CD14-positive monocyte (primary cell): ENCODE results near the gene LYRM1. TPM values are rescaled to one million over a fixed set of nuclear protein-coding genes. Genes with fewer than 3 reads are reported as not detected.
"Not testable (repeated sequence)": the region's sequence is repeated elsewhere in the genome, so short reads cannot be mapped to it uniquely, and the experiment has no call there.

ENCODE experiments used
- DNase-seq, 3 donors: peaks; one replicate each; pipeline ENCODE4 v3.0.0-alpha.2; 2011 to 2022
- H2AFZ ChIP-seq: 2 replicates; pipeline ENCODE4 v1.6.0; 2012; ENCODE audit warnings: mild to moderate bottlenecking, low read depth, low read length, inconsistent platforms; ENCODE audit not compliant: insufficient read depth, poor library complexity, severe bottlenecking
- H3K27ac ChIP-seq, 2 donors: 1 replicate in 1 of 2; 2 replicates in 1 of 2; pipeline ENCODE4 v1.5.1; 2012 to 2013; ENCODE audit warnings: low read length in 2 of 2, control low read depth in 1 of 2, inconsistent platforms in 1 of 2, low read depth in 1 of 2, mild to moderate bottlenecking in 1 of 2
- H3K27me3 ChIP-seq, 2 donors: one replicate each; pipeline versions ENCODE4 v1.6.0 to v1.6.1; 2011 to 2013; ENCODE audit warnings: low read length in 2 of 2; ENCODE audit not compliant: control insufficient read depth in 2 of 2, insufficient read depth in 2 of 2
- H3K36me3 ChIP-seq, 2 donors: replicated peaks in 1 of 2; 1 replicate in 1 of 2; 2 replicates in 1 of 2; pipeline versions ENCODE4 v1.5.1 to v1.6.1; 2012 to 2013; ENCODE audit warnings: low read length in 2 of 2, control low read depth in 1 of 2, inconsistent platforms in 1 of 2, mild to moderate bottlenecking in 1 of 2; ENCODE audit not compliant: insufficient read depth in 2 of 2, control insufficient read depth in 1 of 2
- H3K4me1 ChIP-seq, 2 donors: 1 replicate in 1 of 2; 2 replicates in 1 of 2; pipeline versions ENCODE4 v1.5.1 to v1.6.1; 2012 to 2013; ENCODE audit warnings: low read length in 2 of 2, control low read depth in 1 of 2, inconsistent platforms in 1 of 2, mild to moderate bottlenecking in 1 of 2, moderate library complexity in 1 of 2; ENCODE audit not compliant: insufficient read depth in 2 of 2, control insufficient read depth in 1 of 2
- H3K4me2 ChIP-seq: replicated peaks from 2 replicates; pipeline ENCODE3; 2012; ENCODE audit warnings: low read length, moderate library complexity, mild to moderate bottlenecking; ENCODE audit not compliant: poor library complexity, severe bottlenecking; ENCODE audit errors: extremely low read depth
- H3K4me3 ChIP-seq, 3 experiments: fragments of 200-600 bp in 1 of 3; sonication (generic) in 1 of 3; replicated peaks in 1 of 3; 1 replicate in 2 of 3; 2 replicates in 1 of 3; pipeline ENCODE4 v1.5.1; 2011 to 2013; ENCODE audit warnings: low read length in 3 of 3, mild to moderate bottlenecking in 3 of 3, control low read depth in 2 of 3, low read depth in 2 of 3, inconsistent platforms in 1 of 3, moderate library complexity in 1 of 3
- H3K79me2 ChIP-seq: 2 replicates; pipeline ENCODE4 v1.6.0; 2012; ENCODE audit warnings: mild to moderate bottlenecking, control low read depth, inconsistent platforms, low read length, moderate library complexity; ENCODE audit not compliant: insufficient read depth
- H3K9ac ChIP-seq: 2 replicates; pipeline ENCODE4 v1.6.0; 2017; ENCODE audit warnings: low read length, mild to moderate bottlenecking; ENCODE audit not compliant: insufficient read depth, poor library complexity, severe bottlenecking
- H3K9me3 ChIP-seq, 2 donors: replicated peaks in 1 of 2; 1 replicate in 1 of 2; 2 replicates in 1 of 2; pipeline versions ENCODE4 v1.5.1 to v1.6.1; 2012 to 2013; ENCODE audit warnings: low read length in 2 of 2, control low read depth in 1 of 2; ENCODE audit not compliant: control insufficient read depth in 1 of 2, insufficient read depth in 1 of 2
- H4K20me1 ChIP-seq: 2 replicates; pipeline ENCODE4 v1.6.0; 2012; ENCODE audit warnings: mild to moderate bottlenecking, low read length, control low read depth, moderate library complexity; ENCODE audit not compliant: insufficient read depth
- H3K27ac Mint-ChIP-seq, 7 donors: one replicate each; pipeline ENCODE4 v1.8.0; 2020; ENCODE audit warnings: mild to moderate bottlenecking in 7 of 7, mixed read lengths in 7 of 7, moderate library complexity in 6 of 7, inconsistent platforms in 2 of 7
- H3K27me3 Mint-ChIP-seq, 3 donors: one replicate each; pipeline ENCODE4 v1.8.0; 2021 to 2022; ENCODE audit warnings: low read depth in 3 of 3, mild to moderate bottlenecking in 3 of 3, mixed read lengths in 3 of 3, moderate library complexity in 3 of 3, inconsistent platforms in 1 of 3
- H3K36me3 Mint-ChIP-seq, 2 donors: one replicate each; pipeline ENCODE4 v1.8.0; 2020; ENCODE audit warnings: mixed read lengths in 2 of 2, inconsistent platforms in 1 of 2, mild to moderate bottlenecking in 1 of 2
- H3K4me1 Mint-ChIP-seq: one replicate; pipeline ENCODE4 v1.8.0; 2020; ENCODE audit warnings: mild to moderate bottlenecking, mixed read lengths
- H3K4me3 Mint-ChIP-seq, 2 donors: one replicate each; pipeline ENCODE4 v1.8.0; 2020; ENCODE audit warnings: mild to moderate bottlenecking in 2 of 2, mixed read lengths in 2 of 2, moderate library complexity in 1 of 2
- H3K9me3 Mint-ChIP-seq, 7 donors: one replicate each; pipeline ENCODE4 v1.8.0; 2020 to 2022; ENCODE audit warnings: mixed read lengths in 7 of 7, mild to moderate bottlenecking in 6 of 7, moderate library complexity in 6 of 7, inconsistent platforms in 2 of 7
- WGBS: methylation state at CpG from one replicate; pipeline ENCODE4 v1.1.5; 2013; ENCODE audit warnings: missing lambda C conversion rate; ENCODE audit not compliant: insufficient coverage; 5-methylcytosine and 5-hydroxymethylcytosine counted together
- intact Hi-C, 2 donors: fragments of 100-400 bp; cut with micrococcal nuclease; formaldehyde crosslinking; loops; one replicate each; pipeline versions ENCODE4 v1.15.0 to v1.15.1; 2023
- polyA plus RNA-seq, 3 donors: library from polyadenylated mRNA; depleted of rRNA in 1 of 3; unstranded in 2 of 3; stranded (reverse) in 1 of 3; fragments of 300-500 nt in 2 of 3; fragments of >200 nt in 1 of 3; fragmentation: Illumina TruSeq in 2 of 3; gene quantifications; 1 replicate in 2 of 3; 2 replicates in 1 of 3; pipeline ENCODE4 v1.2.3, GENCODE V29; 2012 to 2021
- TF ChIP-seq, protein P1 (sequence below): fragments of 200-600 bp; IDR thresholded peaks from one replicate; pipeline ENCODE4 v1.8.0; 2022; ENCODE audit warnings: antibody characterized with exemption, mild to moderate bottlenecking

LYRM1 gene
- polyA plus RNA-seq, 3 donors, result 14.8 to 29.5 (median 25.5) TPM

- intact Hi-C loops, result no loop called here
- Histone ChIP-seq H3K27me3 (no peaks in the 10 kb centered on the region), H3K4me1 (no peaks in the 10 kb centered on the region)
Observed at GRCh38 chr16:20969386-20969785, 68.8 kb downstream of the LYRM1 start.

DNA sequence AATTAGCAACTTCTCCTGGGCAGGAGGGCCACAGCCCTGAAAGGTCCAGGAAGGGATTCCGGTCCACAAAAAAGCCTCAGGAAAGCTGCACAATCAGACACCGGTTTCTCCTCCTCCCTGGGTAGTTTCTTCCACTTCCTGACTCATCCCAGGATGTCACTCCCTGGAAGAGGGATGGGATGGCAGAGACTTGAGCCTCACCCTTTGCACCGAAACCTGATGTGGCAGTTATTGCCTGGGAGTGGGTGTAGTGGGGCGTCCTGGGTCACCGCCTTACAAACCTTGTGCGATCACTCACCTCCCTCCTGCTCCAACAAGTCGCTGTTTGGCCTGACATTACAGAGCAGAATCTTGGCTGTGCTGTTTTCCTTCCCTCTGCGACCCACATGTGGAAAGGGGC is 70.8 kb downstream of the LYRM1 start:
- peaks cover 0 to 5% (median 4%) of the 10 kb centered on the region in 3 donors for H3K27me3 Mint-ChIP-seq
- H3K4me2 ChIP-seq, result no peak overlapping the region
- 85% methylated on average over 4 of the region's 8 CpGs for WGBS

More at GRCh38 chr16:20969386-20969785, 68.8 kb downstream of the LYRM1 start:
- Mint-ChIP-seq H3K4me1 (no peaks in the 10 kb centered on the region), H3K9me3 (peaks cover 0 to 3% (median 1%) of the 10 kb centered on the region in 7 donors), H3K27ac (no peak overlapping the region), H3K27me3 (peaks cover 0 to 5% (median 4%) of the 10 kb centered on the region in 3 donors), H3K4me3 (no peak overlapping the region), H3K36me3 (no peaks in the 10 kb centered on the region)
- no peak overlapping the region for H2AFZ ChIP-seq
- no peaks in the 10 kb centered on the region for H3K36me3 ChIP-seq
- WGBS, result 93% methylated on average over 3 of the region's 5 CpGs
- DNase-seq, result no peak
- H3K9ac ChIP-seq, result no peak overlapping the region
- H4K20me1 ChIP-seq, result no peaks in the 10 kb centered on the region
- H3K9me3 ChIP-seq, result no peaks in the 10 kb centered on the region
- TF ChIP-seq, protein P1, sequence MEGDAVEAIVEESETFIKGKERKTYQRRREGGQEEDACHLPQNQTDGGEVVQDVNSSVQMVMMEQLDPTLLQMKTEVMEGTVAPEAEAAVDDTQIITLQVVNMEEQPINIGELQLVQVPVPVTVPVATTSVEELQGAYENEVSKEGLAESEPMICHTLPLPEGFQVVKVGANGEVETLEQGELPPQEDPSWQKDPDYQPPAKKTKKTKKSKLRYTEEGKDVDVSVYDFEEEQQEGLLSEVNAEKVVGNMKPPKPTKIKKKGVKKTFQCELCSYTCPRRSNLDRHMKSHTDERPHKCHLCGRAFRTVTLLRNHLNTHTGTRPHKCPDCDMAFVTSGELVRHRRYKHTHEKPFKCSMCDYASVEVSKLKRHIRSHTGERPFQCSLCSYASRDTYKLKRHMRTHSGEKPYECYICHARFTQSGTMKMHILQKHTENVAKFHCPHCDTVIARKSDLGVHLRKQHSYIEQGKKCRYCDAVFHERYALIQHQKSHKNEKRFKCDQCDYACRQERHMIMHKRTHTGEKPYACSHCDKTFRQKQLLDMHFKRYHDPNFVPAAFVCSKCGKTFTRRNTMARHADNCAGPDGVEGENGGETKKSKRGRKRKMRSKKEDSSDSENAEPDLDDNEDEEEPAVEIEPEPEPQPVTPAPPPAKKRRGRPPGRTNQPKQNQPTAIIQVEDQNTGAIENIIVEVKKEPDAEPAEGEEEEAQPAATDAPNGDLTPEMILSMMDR, result no peak
- no peak overlapping the region for H3K4me2 ChIP-seq
- H3K4me3 ChIP-seq, result no peak overlapping the region
- H3K79me2 ChIP-seq, result no peaks in the 10 kb centered on the region
- no peak overlapping the region for H3K27ac ChIP-seq

DNA sequence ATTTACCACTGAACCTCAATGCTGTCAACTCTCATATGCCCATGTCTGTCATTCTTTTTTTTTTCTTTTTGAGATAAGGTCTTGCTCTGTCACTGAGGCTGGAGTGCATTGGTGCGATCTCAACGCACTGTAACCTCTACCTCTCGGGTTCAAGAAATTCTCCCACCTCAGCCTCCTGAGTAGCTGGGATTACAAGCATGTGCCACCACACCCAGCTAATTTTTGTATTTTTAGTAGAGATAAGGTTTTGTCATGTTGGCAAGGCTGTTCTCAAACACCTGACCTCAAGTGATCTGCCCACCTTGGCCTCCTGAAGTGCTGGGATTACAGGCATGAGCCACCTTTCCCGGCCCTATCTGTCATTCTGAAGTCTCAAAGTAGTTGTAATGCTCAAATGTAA is 72.6 kb downstream of the LYRM1 start:
- DNase-seq, H3K79me2 ChIP-seq, H4K20me1 ChIP-seq, H3K9me3 ChIP-seq, H3K27me3 Mint-ChIP-seq, H3K36me3 ChIP-seq, intact Hi-C loops, H3K4me1 ChIP-seq, H3K4me3 ChIP-seq, H3K27ac Mint-ChIP-seq, H2AFZ ChIP-seq, H3K27ac ChIP-seq, H3K36me3 Mint-ChIP-seq, H3K4me2 ChIP-seq, H3K4me1 Mint-ChIP-seq, H3K9ac ChIP-seq, H3K9me3 Mint-ChIP-seq, H3K27me3 ChIP-seq, H3K4me3 Mint-ChIP-seq: not testable (repeated sequence)
- WGBS, result no CpG with 5 or more reads among the region's 4 CpGs

More for the DNA sequence above, 70.8 kb downstream of the LYRM1 start:
- Mint-ChIP-seq H3K36me3 (no peaks in the 10 kb centered on the region), H3K27ac (no peak overlapping the region), H3K4me1 (peaks cover under 1% of the 10 kb centered on the region), H3K9me3 (no peaks in the 10 kb centered on the region), H3K4me3 (no peak overlapping the region)
- TF ChIP-seq, protein P1, result no peak
- Histone ChIP-seq H3K4me1 (no peaks in the 10 kb centered on the region), H3K79me2 (no peaks in the 10 kb centered on the region), H3K9ac (no peak overlapping the region), H4K20me1 (no peaks in the 10 kb centered on the region), H3K27ac (no peak overlapping the region), H3K27me3 (no peaks in the 10 kb centered on the region), H2AFZ (no peak overlapping the region), H3K9me3 (no peaks in the 10 kb centered on the region), H3K36me3 (no peaks in the 10 kb centered on the region), H3K4me3 (no peak overlapping the region)
- intact Hi-C loops, result no loop called here
- DNase-seq, result no peak
